Smooth muscle cell (in vitro differentiated cells): ENCODE data around the gene FBXO3. TPM values are rescaled to one million over a fixed set of nuclear protein-coding genes. Genes with fewer than 3 reads are reported as not detected.

ENCODE experiments used
- DNase-seq: peaks from one replicate; lab custom pipeline; 2025; ENCODE audit not compliant: unreplicated experiment; lab: John Stamatoyannopoulos, UW
- H2AFZ ChIP-seq: fragments of 200-600 bp; sonication (generic); 2 replicates; pipeline ENCODE4 v1.6.0; 2016; ENCODE audit warnings: antibody characterized with exemption, low read depth, mild to moderate bottlenecking
- H3F3A ChIP-seq: fragments of 200-600 bp; sonication (generic); 2 replicates; pipeline ENCODE4 v1.6.0; 2017; ENCODE audit warnings: antibody characterized with exemption, low read depth
- H3K27ac ChIP-seq: fragments of 200-600 bp; sonication (generic); 2 replicates; pipeline ENCODE4 v1.5.1; 2016; ENCODE audit warnings: low read depth, mild to moderate bottlenecking
- H3K27me3 ChIP-seq: fragments of 200-600 bp; sonication (generic); 2 replicates; pipeline ENCODE4 v1.6.1; 2016; ENCODE audit warnings: low read depth, mild to moderate bottlenecking
- H3K36me3 ChIP-seq: fragments of 200-600 bp; sonication (generic); 2 replicates; pipeline ENCODE4 v1.5.1; 2016; ENCODE audit warnings: low read depth
- H3K4me1 ChIP-seq: fragments of 200-600 bp; sonication (generic); 2 replicates; pipeline ENCODE4 v1.5.1; 2016; ENCODE audit warnings: low read depth
- H3K4me2 ChIP-seq: fragments of 200-600 bp; sonication (generic); 2 replicates; pipeline ENCODE4 v1.6.0; 2016; ENCODE audit warnings: mild to moderate bottlenecking
- H3K4me3 ChIP-seq: fragments of 200-600 bp; sonication (generic); 2 replicates; pipeline ENCODE4 v1.5.1; 2016; ENCODE audit warnings: mild to moderate bottlenecking
- H3K79me2 ChIP-seq: fragments of 200-600 bp; sonication (generic); 2 replicates; pipeline ENCODE4 v1.6.0; 2016; ENCODE audit warnings: low read depth, mild to moderate bottlenecking
- H3K9ac ChIP-seq: fragments of 200-600 bp; sonication (generic); 2 replicates; pipeline ENCODE4 v1.6.0; 2016; ENCODE audit warnings: low read depth
- H3K9me3 ChIP-seq: fragments of 200-600 bp; sonication (generic); replicated peaks from 2 replicates; pipeline ENCODE4 v1.5.1; 2016; ENCODE audit warnings: low read depth
- H4K20me1 ChIP-seq: fragments of 200-600 bp; sonication (generic); 2 replicates; pipeline ENCODE4 v1.6.0; 2016; ENCODE audit warnings: low read depth
- WGBS: methylation state at CpG from one replicate; pipeline ENCODE4 v1.1.7; 2016; ENCODE audit warnings: low lambda C conversion rate; 5-methylcytosine and 5-hydroxymethylcytosine counted together
- polyA plus RNA-seq: library from polyadenylated mRNA; unstranded; fragments of >200 nt; fragmentation: Nextera tagmentation; extraction: Ambion mirVana; gene quantifications from 2 replicates; pipeline ENCODE4 v1.2.1, GENCODE V29; 2016
- total RNA-seq: library from RNA; depleted of rRNA; stranded (reverse); fragments of >200 nt; gene quantifications from 2 replicates; pipeline ENCODE4 v1.2.3, GENCODE V29; 2014
- TF ChIP-seq, protein P1 (sequence below): fragments of 200-600 bp; sonication (generic); IDR thresholded peaks from 2 replicates; pipeline ENCODE4 v1.5.1; 2017; ENCODE audit warnings: borderline replicate concordance, mild to moderate bottlenecking, antibody characterized with exemption; ENCODE audit not compliant: insufficient read depth, poor library complexity, severe bottlenecking

The FBXO3 gene
- total and polyA plus RNA-seq, 2 experiments from 2014 or later, result 28.8 to 63.6 TPM

DNA sequence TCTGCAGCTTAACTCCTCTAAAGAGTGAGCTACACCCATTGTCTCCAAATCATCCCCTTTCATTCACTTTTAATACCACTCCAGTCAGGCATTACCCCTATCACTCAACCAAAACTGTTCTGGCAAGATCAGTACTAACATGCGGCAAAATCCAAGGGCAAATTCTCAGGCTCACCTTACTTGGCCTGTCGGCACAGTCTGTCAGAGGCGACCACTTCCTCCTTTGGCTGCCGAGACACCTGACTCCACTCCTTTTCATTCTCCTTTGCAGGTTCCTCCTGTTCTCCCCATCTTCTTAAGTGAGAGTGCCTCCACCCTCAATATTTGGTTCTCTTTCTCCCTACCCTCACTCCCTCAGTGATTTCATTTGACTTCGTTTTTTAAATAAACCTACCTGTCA lies 77.9 kb downstream of the FBXO3 start:
- H3K4me3 ChIP-seq, result no peak overlapping the region
- no peaks in the 10 kb centered on the region for H3K27me3 ChIP-seq
- DNase-seq, result no peak
- H3F3A ChIP-seq, result peaks cover 12% of the 10 kb centered on the region
- peaks cover 32% of the 10 kb centered on the region for H3K4me1 ChIP-seq
- H3K27ac ChIP-seq, result no peak overlapping the region
- H3K9ac ChIP-seq, result no peak overlapping the region
- H2AFZ ChIP-seq, result no peak overlapping the region
- no peaks in the 10 kb centered on the region for H3K36me3 ChIP-seq
- H3K9me3 ChIP-seq, result no peaks in the 10 kb centered on the region
- WGBS, result 90% methylated on average over 5 of the region's 5 CpGs
- no peaks in the 10 kb centered on the region for H3K79me2 ChIP-seq
- H3K4me2 ChIP-seq, result no peak overlapping the region
- TF ChIP-seq, protein P1, sequence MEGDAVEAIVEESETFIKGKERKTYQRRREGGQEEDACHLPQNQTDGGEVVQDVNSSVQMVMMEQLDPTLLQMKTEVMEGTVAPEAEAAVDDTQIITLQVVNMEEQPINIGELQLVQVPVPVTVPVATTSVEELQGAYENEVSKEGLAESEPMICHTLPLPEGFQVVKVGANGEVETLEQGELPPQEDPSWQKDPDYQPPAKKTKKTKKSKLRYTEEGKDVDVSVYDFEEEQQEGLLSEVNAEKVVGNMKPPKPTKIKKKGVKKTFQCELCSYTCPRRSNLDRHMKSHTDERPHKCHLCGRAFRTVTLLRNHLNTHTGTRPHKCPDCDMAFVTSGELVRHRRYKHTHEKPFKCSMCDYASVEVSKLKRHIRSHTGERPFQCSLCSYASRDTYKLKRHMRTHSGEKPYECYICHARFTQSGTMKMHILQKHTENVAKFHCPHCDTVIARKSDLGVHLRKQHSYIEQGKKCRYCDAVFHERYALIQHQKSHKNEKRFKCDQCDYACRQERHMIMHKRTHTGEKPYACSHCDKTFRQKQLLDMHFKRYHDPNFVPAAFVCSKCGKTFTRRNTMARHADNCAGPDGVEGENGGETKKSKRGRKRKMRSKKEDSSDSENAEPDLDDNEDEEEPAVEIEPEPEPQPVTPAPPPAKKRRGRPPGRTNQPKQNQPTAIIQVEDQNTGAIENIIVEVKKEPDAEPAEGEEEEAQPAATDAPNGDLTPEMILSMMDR, result no peak
- H4K20me1 ChIP-seq, result no peaks in the 10 kb centered on the region

DNA sequence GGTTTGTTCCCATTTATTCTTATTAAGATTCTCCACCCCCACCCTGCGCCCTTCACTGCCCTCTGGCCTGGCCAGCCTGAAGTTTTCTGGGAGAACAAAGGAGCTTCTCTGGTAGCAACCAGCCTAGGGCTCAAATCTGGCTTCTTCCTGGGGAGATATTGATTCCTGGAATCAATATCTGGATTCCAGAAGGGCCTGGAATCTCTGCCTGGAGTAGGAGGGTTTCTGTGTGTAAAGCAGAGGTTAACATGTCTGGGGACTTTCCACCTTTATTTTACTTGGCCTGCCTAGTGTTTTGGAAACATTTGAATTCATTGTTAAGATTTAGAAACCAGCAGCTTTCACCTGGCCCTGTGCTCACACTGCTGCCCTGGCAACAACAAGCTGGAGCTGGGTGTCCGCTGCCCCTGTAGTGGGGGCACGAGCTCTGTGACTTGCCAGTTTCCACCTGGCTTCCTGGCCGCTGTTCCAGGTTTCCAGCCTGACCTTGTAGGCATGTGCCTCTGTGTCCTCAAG lies 79.2 kb downstream of the FBXO3 start:
- no peak overlapping the region for H3K27ac ChIP-seq
- H4K20me1 ChIP-seq, result no peaks in the 10 kb centered on the region

GRCh38 chr11:33694346-33695050 lies 79.8 kb downstream of the FBXO3 start:
- Histone ChIP-seq H3K27ac (no peak overlapping the region), H3K9ac (no peak overlapping the region), H3K27me3 (no peaks in the 10 kb centered on the region), H3F3A (peaks cover 16% of the 10 kb centered on the region), H3K4me3 (no peak overlapping the region), H2AFZ (no peak overlapping the region), H3K36me3 (no peaks in the 10 kb centered on the region), H4K20me1 (no peaks in the 10 kb centered on the region), H3K9me3 (no peaks in the 10 kb centered on the region), H3K79me2 (no peaks in the 10 kb centered on the region), H3K4me2 (no peak overlapping the region), H3K4me1 (peaks cover 36% of the 10 kb centered on the region)
- no peak for DNase-seq
- TF ChIP-seq, protein P1, result no peak
- WGBS, result 99% methylated on average over 4 of the region's 4 CpGs

More for the DNA sequence above, 79.2 kb downstream of the FBXO3 start:
- TF ChIP-seq, protein P1, result no peak
- H3K4me2 ChIP-seq, result no peak overlapping the region
- no peak overlapping the region for H3K9ac ChIP-seq
- H3K79me2 ChIP-seq, result no peaks in the 10 kb centered on the region
- WGBS, result 95% methylated on average over 4 of the region's 4 CpGs
- no peak overlapping the region for H2AFZ ChIP-seq
- no peak overlapping the region for H3K4me3 ChIP-seq
- H3K36me3 ChIP-seq, result no peaks in the 10 kb centered on the region
- H3K4me1 ChIP-seq, result peaks cover 36% of the 10 kb centered on the region
- no peaks in the 10 kb centered on the region for H3K27me3 ChIP-seq
- H3K9me3 ChIP-seq, result no peaks in the 10 kb centered on the region
- DNase-seq, result no peak
- H3F3A ChIP-seq, result peaks cover 18% of the 10 kb centered on the region
